ENCODE measurements around the gene TXNDC5. TPM values are rescaled to one million over a fixed set of nuclear protein-coding genes. Genes with fewer than 3 reads are reported as not detected.
A peak's percentile ranks its signal among the peaks of the same experiment; 100 is the strongest.
"Not testable (repeated sequence)": the region's sequence is repeated elsewhere in the genome, so short reads cannot be mapped to it uniquely, and the experiment has no call there.

Gene TXNDC5
- polyA plus RNA-seq, 1 experiment = 285 TPM

GRCh38 chr6:7894262-7895124 is 16.1 kb downstream of the TXNDC5 start:
- ChIA-PET POLR2A (no interaction called here), CTCF (interaction anchor here (1.3 kb wide), 1 partner anchor 165 kb away, joined by 4 read pairs; no protein-coding TSS in a partner anchor)
- H3K27ac ChIP-seq (ENCODE audit: low read depth, low read length) = no peak overlapping the region

GRCh38 chr6:7893342-7893741 is 17.2 kb downstream of the TXNDC5 start:
- ChIA-PET POLR2A (no interaction called here), CTCF (no interaction called here)
- H3K4me3 ChIP-seq (ENCODE audit: low read depth, low read length) = no peak overlapping the region
- H3K27ac ChIP-seq (ENCODE audit: low read depth, low read length) = peak overlapping the region; percentile 47
- DNase-seq (ENCODE audit: low read depth, low spot score) = no peak
- TF ChIP-seq CTCF (IDR thresholded peaks at IDR 0.05; ENCODE audit: low read depth, low read length) = no peak
- H3K9me3 ChIP-seq (ENCODE audit: control insufficient read depth, insufficient read depth, low read length) = no peaks in the 10 kb centered on the region
- H3K27me3 ChIP-seq (ENCODE audit: control insufficient read depth, insufficient read depth, low read length) = no peaks in the 10 kb centered on the region

More at GRCh38 chr6:7894262-7895124, 16.1 kb downstream of the TXNDC5 start:
- Histone ChIP-seq H3K4me3 (ENCODE audit: low read depth, low read length) (no peak overlapping the region), H3K9me3 (ENCODE audit: control insufficient read depth, insufficient read depth, low read length) (no peaks in the 10 kb centered on the region), H3K27me3 (ENCODE audit: control insufficient read depth, insufficient read depth, low read length) (no peaks in the 10 kb centered on the region)
- no peak for DNase-seq (ENCODE audit: low read depth, low spot score)
- no peak for TF ChIP-seq CTCF (IDR thresholded peaks at IDR 0.05; ENCODE audit: low read depth, low read length)

DNA sequence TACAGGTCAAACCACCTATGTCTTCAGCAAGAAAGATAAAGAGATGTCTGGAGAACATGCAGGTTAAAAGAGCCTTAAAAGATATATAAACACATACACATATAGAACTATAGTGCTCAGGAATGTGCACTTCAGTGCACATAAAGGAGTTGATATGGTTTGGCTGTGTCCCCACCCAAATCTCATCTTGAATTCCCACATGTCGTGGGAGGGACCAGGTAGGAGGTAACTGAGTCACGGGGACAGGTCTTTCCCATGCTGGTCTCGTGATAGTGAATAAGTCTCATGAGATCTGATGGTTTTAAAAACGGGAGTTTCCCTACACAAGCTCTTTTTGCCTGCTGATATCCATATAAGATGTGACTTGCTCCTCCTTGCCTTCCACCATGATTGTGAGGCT is 18.2 kb downstream of the TXNDC5 start:
- H3K27me3 ChIP-seq (ENCODE audit: control insufficient read depth, insufficient read depth, low read length); H3K4me3 ChIP-seq (ENCODE audit: low read depth, low read length); H3K9me3 ChIP-seq (ENCODE audit: control insufficient read depth, insufficient read depth, low read length); DNase-seq (ENCODE audit: low read depth, low spot score); POLR2A ChIA-PET; H3K27ac ChIP-seq (ENCODE audit: low read depth, low read length); CTCF ChIA-PET: not testable (repeated sequence)

GRCh38 chr6:7891078-7891872 is 19.3 kb downstream of the TXNDC5 start:
- CTCF ChIA-PET = no interaction called here
- Histone ChIP-seq H3K27me3 (ENCODE audit: control insufficient read depth, insufficient read depth, low read length) (no peaks in the 10 kb centered on the region), H3K4me3 (ENCODE audit: low read depth, low read length) (no peak overlapping the region), H3K9me3 (ENCODE audit: control insufficient read depth, insufficient read depth, low read length) (no peaks in the 10 kb centered on the region), H3K27ac (ENCODE audit: low read depth, low read length) (no peak overlapping the region)
- no peak for TF ChIP-seq CTCF (IDR thresholded peaks at IDR 0.05; ENCODE audit: low read depth, low read length)
- no peak for DNase-seq (ENCODE audit: low read depth, low spot score)
- POLR2A ChIA-PET = no interaction called here

- CTCF ChIA-PET = interaction anchor here (0.6 to 1.5 kb wide), 2 partner anchors 171 to 745 kb away, joined by 3 to 6 read pairs; no protein-coding TSS in a partner anchor
- Histone ChIP-seq H3K4me3 (ENCODE audit: low read depth, low read length) (no peak overlapping the region), H3K27ac (ENCODE audit: low read depth, low read length) (no peak overlapping the region), H3K27me3 (ENCODE audit: control insufficient read depth, insufficient read depth, low read length) (no peaks in the 10 kb centered on the region), H3K9me3 (ENCODE audit: control insufficient read depth, insufficient read depth, low read length) (no peaks in the 10 kb centered on the region)
- POLR2A ChIA-PET = no interaction called here
- no peak for TF ChIP-seq CTCF (IDR thresholded peaks at IDR 0.05; ENCODE audit: low read depth, low read length)
- DNase-seq (ENCODE audit: low read depth, low spot score) = no peak
Observed at GRCh38 chr6:7888587-7889357, 21.8 kb downstream of the TXNDC5 start.

Data from AG04450 (cell line).